Ascending aorta (tissue), 2 donors: ENCODE data around the gene BPTF. TPM values are rescaled to one million over a fixed set of nuclear protein-coding genes. Genes with fewer than 3 reads are reported as not detected.
"Not testable (repeated sequence)": the region's sequence is repeated elsewhere in the genome, so short reads cannot be mapped to it uniquely, and the experiment has no call there.

Experiments
- DNase-seq, 2 donors: peaks; one replicate each; pipeline ENCODE4 v3.0.0-alpha.2; 2019; ENCODE audit warnings: low spot score in 2 of 2
- H3K27ac ChIP-seq, 2 donors: fragments of 200-600 bp; sonication (generic); one replicate each; pipeline ENCODE4 v1.5.1; 2016 to 2017; ENCODE audit warnings: mild to moderate bottlenecking in 1 of 2
- H3K27me3 ChIP-seq: fragments of 200-600 bp; sonication (generic); one replicate; pipeline ENCODE4 v1.5.1; 2017
- H3K36me3 ChIP-seq, 2 donors: fragments of 200-600 bp; sonication (generic); one replicate each; pipeline ENCODE4 v1.5.1; 2016
- H3K4me1 ChIP-seq, 2 donors: fragments of 200-600 bp; sonication (generic); one replicate each; pipeline ENCODE4 v1.5.1; 2016 to 2017; ENCODE audit warnings: mild to moderate bottlenecking in 1 of 2
- H3K4me3 ChIP-seq, 2 donors: fragments of 200-600 bp; sonication (generic); one replicate each; pipeline ENCODE4 v1.5.1; 2016 to 2017; ENCODE audit warnings: mild to moderate bottlenecking in 1 of 2
- H3K9me3 ChIP-seq, 2 donors: fragments of 200-600 bp; sonication (generic); one replicate each; pipeline ENCODE4 v1.5.1; 2016
- CTCF ChIP-seq, 3 experiments: fragments of 200-600 bp in 2 of 3; fragments of 450-650 bp in 1 of 3; sonication (generic) in 2 of 3; IDR thresholded peaks; one replicate each; pipeline ENCODE4 v1.5.1; 2016 to 2019; ENCODE audit warnings: antibody characterized with exemption in 3 of 3, mild to moderate bottlenecking in 1 of 3, moderate library complexity in 1 of 3
- intact Hi-C: fragments of 100-400 bp; cut with DNase I; formaldehyde crosslinking; loops from one replicate; pipeline ENCODE4 v1.15.1; 2023
- total RNA-seq: library from RNA; depleted of rRNA; stranded (reverse); fragments of >200 nt; gene quantifications from one replicate; pipeline ENCODE4 v1.1.0, GENCODE V29; 2016

Gene BPTF
- total RNA-seq, 1 donor from 2014 or later: 67.4 TPM

DNA sequence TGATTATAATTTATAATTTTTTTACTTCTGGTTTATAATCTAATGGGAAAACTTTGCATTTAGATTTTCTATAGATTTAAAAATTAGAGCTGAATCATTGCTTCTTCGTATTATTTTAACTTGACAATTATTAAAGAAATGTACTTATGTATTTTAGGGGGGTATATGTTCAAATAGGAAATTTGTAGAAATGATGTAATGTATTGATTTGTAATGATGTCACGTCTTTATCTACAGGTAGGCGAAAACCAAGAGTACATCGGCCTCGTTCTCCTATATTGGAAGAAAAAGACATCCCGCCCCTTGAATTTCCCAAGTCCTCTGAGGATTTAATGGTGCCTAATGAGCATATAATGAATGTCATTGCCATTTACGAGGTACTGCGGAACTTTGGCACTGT, 28.4 kb downstream of the BPTF start:
- Histone ChIP-seq H3K36me3 (peaks cover 10 to 19% of the 10 kb centered on the region in 2 donors), H3K4me3 (no peak overlapping the region), H3K27me3 (no peaks in the 10 kb centered on the region), H3K27ac (no peak overlapping the region), H3K9me3 (no peaks in the 10 kb centered on the region), H3K4me1 (peaks cover 0 to 2% of the 10 kb centered on the region in 2 donors)
- intact Hi-C loops: no loop called here
- no peak for TF ChIP-seq CTCF (IDR thresholded peaks at IDR 0.05)
- no peak for DNase-seq

GRCh38 chr17:67854378-67854777, 29.1 kb downstream of the BPTF start:
- Histone ChIP-seq H3K27ac (no peak overlapping the region), H3K27me3 (no peaks in the 10 kb centered on the region), H3K4me3 (no peak overlapping the region), H3K36me3 (peaks cover 10 to 19% of the 10 kb centered on the region in 2 donors), H3K9me3 (no peaks in the 10 kb centered on the region), H3K4me1 (peaks cover 0 to 8% of the 10 kb centered on the region in 2 donors)
- DNase-seq: no peak
- intact Hi-C loops: no loop called here
- no peak for TF ChIP-seq CTCF (IDR thresholded peaks at IDR 0.05)

DNA sequence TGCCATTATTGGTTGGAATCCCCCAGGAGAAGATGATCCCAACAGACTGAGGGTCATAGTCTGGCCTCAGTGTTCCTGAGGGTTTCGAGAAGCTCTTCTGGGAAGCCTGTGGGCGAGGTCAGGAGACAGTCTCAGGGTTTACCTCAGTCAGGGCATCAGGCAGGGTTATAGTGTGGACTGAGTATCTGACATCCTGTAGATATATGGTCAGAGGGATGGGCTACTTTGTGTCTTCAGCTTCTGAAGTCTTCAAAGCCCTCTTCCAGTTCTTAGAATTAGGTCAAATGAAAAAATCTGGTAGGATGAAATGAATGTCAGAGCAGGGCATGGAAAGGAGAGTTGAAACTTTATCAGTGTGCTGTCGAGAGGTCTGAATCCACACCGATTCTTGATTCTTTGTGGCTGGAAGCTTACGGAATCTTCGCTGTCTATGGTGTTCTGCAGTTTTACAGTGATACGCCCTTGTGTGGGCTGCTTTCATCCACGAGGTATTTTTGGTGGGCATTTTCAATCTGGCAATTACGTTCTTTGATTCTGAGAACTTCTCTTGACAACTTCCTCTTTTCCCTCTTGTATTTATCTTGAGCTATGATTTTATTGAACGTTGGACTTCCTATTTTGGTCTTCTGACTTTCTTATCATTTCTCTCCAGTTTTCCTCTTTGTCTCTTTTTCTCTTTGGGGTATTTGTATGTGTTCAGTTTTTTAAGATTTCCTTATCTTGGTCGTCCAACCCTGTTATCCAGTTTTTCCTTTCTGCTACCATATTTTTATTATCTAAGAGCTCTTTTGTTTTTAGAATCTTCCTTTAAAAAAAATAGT, 30.4 kb downstream of the BPTF start:
- no peaks in the 10 kb centered on the region for H3K9me3 ChIP-seq
- no peak for DNase-seq
- peaks cover 10 to 19% of the 10 kb centered on the region in 2 donors for H3K36me3 ChIP-seq
- H3K4me3 ChIP-seq: no peak overlapping the region
- no peaks in the 10 kb centered on the region for H3K27me3 ChIP-seq
- no peak for TF ChIP-seq CTCF (IDR thresholded peaks at IDR 0.05)
- intact Hi-C loops: no loop called here
- no peak overlapping the region for H3K27ac ChIP-seq
- peaks cover 0 to 8% of the 10 kb centered on the region in 2 donors for H3K4me1 ChIP-seq

GRCh38 chr17:67856402-67856801, 31.1 kb downstream of the BPTF start:
- intact Hi-C loops, H3K4me3 ChIP-seq, H3K4me1 ChIP-seq, DNase-seq, H3K27ac ChIP-seq, H3K27me3 ChIP-seq, H3K9me3 ChIP-seq: not testable (repeated sequence)
- peaks cover 10 to 19% of the 10 kb centered on the region in 2 donors for H3K36me3 ChIP-seq

DNA sequence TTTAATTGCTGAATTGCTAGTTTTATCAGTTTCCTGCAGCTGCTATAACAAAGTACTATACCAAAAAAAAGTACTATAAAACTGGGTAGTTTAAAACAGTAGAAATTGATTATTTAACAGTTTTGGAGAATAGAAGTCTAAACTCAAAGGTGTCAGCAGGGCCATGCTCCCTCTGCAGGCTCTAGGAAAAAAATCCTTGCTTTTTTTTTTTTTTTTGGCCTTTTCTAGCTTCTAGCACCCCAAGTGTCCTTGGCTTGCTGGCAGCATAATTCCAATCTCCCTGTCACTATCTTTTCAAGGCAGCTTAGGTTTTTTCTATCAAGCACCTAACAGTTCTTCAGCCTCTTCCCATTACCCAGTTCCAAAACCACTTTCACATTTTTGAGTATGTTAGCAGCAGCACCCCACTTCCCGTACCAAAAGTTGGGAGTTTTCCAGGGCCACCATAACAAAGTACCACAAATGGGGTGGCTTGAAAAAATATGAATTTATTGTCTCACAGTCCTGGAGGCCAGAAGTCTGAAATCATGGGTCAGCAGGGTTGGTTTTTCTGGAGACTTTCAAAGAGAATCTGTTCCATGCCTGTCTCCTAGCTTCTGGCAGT, 37.4 kb downstream of the BPTF start:
- DNase-seq: no peak
- no peak overlapping the region for H3K4me3 ChIP-seq
- peaks cover 0 to 6% of the 10 kb centered on the region in 2 donors for H3K4me1 ChIP-seq
- TF ChIP-seq CTCF (IDR thresholded peaks at IDR 0.05): no peak
- intact Hi-C loops: no loop called here
- no peaks in the 10 kb centered on the region for H3K9me3 ChIP-seq
- H3K27ac ChIP-seq: no peak overlapping the region
- no peaks in the 10 kb centered on the region for H3K36me3 ChIP-seq
- H3K27me3 ChIP-seq: no peaks in the 10 kb centered on the region

DNA sequence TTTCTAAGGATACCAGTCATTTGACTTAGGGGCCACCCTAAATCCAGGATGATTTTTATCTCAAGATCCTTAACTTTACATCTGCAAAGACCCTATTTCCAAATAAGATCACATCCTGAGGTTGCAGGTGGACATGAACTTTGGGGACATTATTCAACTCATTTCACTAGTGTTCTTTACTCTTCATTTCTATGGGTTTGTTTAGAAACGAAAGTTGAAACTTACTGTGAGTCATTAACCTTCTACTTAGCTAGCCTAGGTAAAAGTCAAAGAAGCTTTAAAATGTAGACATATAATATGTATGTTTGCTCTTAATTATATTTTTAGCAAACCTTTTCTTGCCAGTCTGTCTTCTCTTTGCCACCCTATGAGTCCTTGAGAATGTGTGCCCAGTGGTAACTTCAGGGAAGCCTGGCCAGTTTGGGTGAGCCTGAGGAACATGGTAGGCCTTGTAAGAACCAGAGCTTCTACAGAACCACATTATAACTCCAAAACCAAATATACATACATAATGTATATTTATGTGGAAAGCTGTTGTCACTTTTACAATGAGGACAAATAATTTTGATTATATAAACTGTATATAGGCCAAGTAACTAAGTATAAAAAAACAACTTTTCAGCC, 38.4 kb downstream of the BPTF start:
- H3K4me3 ChIP-seq: no peak overlapping the region
- intact Hi-C loops: no loop called here
- no peaks in the 10 kb centered on the region for H3K36me3 ChIP-seq
- DNase-seq: no peak
- H3K27ac ChIP-seq: no peak overlapping the region
- H3K4me1 ChIP-seq: peaks cover 0 to 6% of the 10 kb centered on the region in 2 donors
- no peaks in the 10 kb centered on the region for H3K27me3 ChIP-seq
- no peak for TF ChIP-seq CTCF (IDR thresholded peaks at IDR 0.05)
- no peaks in the 10 kb centered on the region for H3K9me3 ChIP-seq
